GM18951 (cell line): ENCODE measurements around the gene ACAP3.

ENCODE experiments used
- POLR2A ChIP-seq: IDR thresholded peaks from 4 replicates; pipeline ENCODE4 v1.6.1; 2011; ENCODE audit warnings: mild to moderate bottlenecking; ENCODE audit not compliant: insufficient read length, insufficient read depth; ENCODE audit errors: extremely low read depth
- in situ Hi-C: fragments of 300-500 bp; cut with MboI; formaldehyde crosslinking; loops from one replicate; pipeline ENCODE4 v1.12.0; 2022; ENCODE audit warnings: low sequenced_read_pairs, mixed read lengths, inconsistent platforms; ENCODE audit not compliant: unreplicated experiment

Gene ACAP3

GRCh38 chr1:1307923-1308755 is at the start of gene ACAP3, which contains the start of gene PUSL1:
ACAP3 (minus strand) TSS chr1:1307930; CDS start chr1:1307815, 115 bp downstream.
PUSL1 (plus strand) TSS chr1:1308597; CDS start chr1:1308644, 47 bp downstream.
- peak; percentile 59 for TF ChIP-seq POLR2A
- in situ Hi-C loops: no loop called here

GRCh38 chr1:1356796-1357401 is 49.2 kb upstream of the ACAP3 start:
- no peak for TF ChIP-seq POLR2A
- in situ Hi-C loops: no loop called here

GRCh38 chr1:1356166-1356795 is 48.6 kb upstream of the ACAP3 start:
- no peak for TF ChIP-seq POLR2A
- in situ Hi-C loops: no loop called here

- in situ Hi-C loops: no loop called here
- no peak for TF ChIP-seq POLR2A
Measured at GRCh38 chr1:1355416-1355815, 47.7 kb upstream of the ACAP3 start.

GRCh38 chr1:1354271-1355247 is 46.8 kb upstream of the ACAP3 start:
- in situ Hi-C loops: no loop called here
- TF ChIP-seq POLR2A: no peak

GRCh38 chr1:1353389-1354151 is 45.8 kb upstream of the ACAP3 start:
- in situ Hi-C loops: no loop called here
- TF ChIP-seq POLR2A: no peak

- no peak for TF ChIP-seq POLR2A
Measured at GRCh38 chr1:1352786-1353388, 45.2 kb upstream of the ACAP3 start.

GRCh38 chr1:1351511-1352427 is 44.0 kb upstream of the ACAP3 start:
- in situ Hi-C loops: no loop called here
- TF ChIP-seq POLR2A: no peak

More at GRCh38 chr1:1352786-1353388, 45.2 kb upstream of the ACAP3 start:
- in situ Hi-C loops: no loop called here

GRCh38 chr1:1349256-1350012 is 41.7 kb upstream of the ACAP3 start, which contains the start of gene DVL1:
DVL1 (minus strand) TSS chr1:1349418; CDS start chr1:1349065, 353 bp downstream.
- in situ Hi-C loops: no loop called here
- peak; percentile 79 for TF ChIP-seq POLR2A
